ENCODE measurements around the gene BDKRB1.

DNA sequence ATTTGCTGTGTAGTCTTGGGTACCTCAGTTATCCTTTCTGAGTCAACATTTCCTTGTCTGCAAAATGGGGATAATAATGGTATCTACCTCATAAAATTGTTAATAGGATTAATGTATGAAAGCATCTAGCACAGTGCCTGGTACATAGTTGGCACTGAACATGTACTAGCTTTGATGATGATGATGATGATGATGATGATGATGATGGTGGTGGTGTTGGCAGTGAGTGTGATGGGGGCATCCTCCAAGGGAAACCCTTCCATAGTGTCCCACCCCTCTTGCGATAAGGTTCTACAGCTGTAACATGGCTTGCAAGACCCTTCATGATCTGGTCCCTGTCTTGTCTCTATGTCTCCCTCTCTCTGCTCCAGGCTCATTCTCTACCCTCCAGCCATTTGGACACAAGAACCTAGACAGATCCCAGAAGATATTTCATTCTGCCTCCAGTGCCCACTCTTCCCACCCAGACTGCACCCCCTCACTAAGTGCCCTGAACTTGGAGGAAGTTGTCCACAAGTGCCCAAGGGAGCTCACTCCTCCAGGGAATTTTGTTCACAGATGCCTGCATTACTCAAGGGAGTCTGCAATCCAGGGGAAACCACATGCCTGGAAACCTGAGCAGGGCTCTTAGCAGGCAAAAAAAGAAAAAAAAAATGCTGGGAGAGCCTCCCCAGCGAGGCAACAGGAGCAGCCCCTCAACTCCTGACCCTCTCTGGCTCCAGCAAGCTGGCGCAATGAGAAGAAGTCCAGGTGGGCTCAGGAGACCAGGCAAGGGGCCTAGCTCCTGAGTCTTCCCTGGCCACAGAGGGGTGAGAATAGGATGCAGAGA lies 10.1 kb upstream of the BDKRB1 start:
- TF ChIP-seq, protein P1, sequence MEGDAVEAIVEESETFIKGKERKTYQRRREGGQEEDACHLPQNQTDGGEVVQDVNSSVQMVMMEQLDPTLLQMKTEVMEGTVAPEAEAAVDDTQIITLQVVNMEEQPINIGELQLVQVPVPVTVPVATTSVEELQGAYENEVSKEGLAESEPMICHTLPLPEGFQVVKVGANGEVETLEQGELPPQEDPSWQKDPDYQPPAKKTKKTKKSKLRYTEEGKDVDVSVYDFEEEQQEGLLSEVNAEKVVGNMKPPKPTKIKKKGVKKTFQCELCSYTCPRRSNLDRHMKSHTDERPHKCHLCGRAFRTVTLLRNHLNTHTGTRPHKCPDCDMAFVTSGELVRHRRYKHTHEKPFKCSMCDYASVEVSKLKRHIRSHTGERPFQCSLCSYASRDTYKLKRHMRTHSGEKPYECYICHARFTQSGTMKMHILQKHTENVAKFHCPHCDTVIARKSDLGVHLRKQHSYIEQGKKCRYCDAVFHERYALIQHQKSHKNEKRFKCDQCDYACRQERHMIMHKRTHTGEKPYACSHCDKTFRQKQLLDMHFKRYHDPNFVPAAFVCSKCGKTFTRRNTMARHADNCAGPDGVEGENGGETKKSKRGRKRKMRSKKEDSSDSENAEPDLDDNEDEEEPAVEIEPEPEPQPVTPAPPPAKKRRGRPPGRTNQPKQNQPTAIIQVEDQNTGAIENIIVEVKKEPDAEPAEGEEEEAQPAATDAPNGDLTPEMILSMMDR (IDR thresholded peaks at IDR 0.05): no peak
- no peak for TF ChIP-seq POLR2A (IDR thresholded peaks at IDR 0.05)

Data from Peyer's patch (tissue), 4 donors.